Gastrocnemius medialis (tissue), 4 donors: ENCODE results near the gene RAB5A.

ENCODE experiments used
- POLR2A ChIP-seq, 2 donors: fragments of 450-650 bp; IDR thresholded peaks; one replicate each; pipeline ENCODE4 v1.6.1; 2017; ENCODE audit warnings: antibody characterized with exemption in 2 of 2, mild to moderate bottlenecking in 2 of 2, moderate library complexity in 2 of 2
- TF ChIP-seq, protein P1 (sequence below), 5 experiments: fragments of 450-650 bp in 3 of 5; fragments of 200-600 bp in 2 of 5; sonication (generic) in 2 of 5; IDR thresholded peaks in 4 of 5; conservative IDR thresholded peaks in 1 of 5; 1 replicate in 4 of 5; 2 replicates in 1 of 5; pipeline ENCODE4 v1.5.1; 2016 to 2019; ENCODE audit warnings: antibody characterized with exemption in 5 of 5, mild to moderate bottlenecking in 3 of 5, moderate library complexity in 3 of 5

DNA sequence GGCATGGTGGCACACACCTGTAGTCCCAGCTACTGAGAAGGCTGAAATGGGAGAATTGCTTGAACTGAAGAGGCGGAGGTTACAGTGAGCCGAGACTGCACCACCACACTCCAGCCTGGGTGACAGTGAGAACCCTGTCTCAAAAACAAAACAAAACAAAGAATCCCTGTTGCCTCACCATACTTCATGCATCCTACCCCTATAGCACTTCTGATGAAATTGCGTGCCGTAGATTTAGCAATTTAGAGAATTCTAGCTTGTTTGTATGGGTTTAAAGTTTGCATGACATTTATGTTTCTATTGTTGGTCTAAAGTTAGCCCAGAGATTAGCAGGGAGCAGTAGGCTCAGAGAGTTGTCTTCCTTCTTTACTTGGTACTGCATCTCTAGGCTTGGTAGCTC is 7.8 kb downstream of the RAB5A start:
- TF ChIP-seq, protein P1, sequence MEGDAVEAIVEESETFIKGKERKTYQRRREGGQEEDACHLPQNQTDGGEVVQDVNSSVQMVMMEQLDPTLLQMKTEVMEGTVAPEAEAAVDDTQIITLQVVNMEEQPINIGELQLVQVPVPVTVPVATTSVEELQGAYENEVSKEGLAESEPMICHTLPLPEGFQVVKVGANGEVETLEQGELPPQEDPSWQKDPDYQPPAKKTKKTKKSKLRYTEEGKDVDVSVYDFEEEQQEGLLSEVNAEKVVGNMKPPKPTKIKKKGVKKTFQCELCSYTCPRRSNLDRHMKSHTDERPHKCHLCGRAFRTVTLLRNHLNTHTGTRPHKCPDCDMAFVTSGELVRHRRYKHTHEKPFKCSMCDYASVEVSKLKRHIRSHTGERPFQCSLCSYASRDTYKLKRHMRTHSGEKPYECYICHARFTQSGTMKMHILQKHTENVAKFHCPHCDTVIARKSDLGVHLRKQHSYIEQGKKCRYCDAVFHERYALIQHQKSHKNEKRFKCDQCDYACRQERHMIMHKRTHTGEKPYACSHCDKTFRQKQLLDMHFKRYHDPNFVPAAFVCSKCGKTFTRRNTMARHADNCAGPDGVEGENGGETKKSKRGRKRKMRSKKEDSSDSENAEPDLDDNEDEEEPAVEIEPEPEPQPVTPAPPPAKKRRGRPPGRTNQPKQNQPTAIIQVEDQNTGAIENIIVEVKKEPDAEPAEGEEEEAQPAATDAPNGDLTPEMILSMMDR (IDR thresholded peaks at IDR 0.05 in 4 of 5, conservative IDR thresholded peaks at IDR 0.05 in 1 of 5): no peak
- TF ChIP-seq POLR2A (IDR thresholded peaks at IDR 0.05): no peak
